Neural cell (in vitro differentiated cells): ENCODE measurements around the gene TIAM2.

ENCODE experiments used
- CTCF ChIP-seq: fragments of 450-650 bp; IDR thresholded peaks from 2 replicates; pipeline ENCODE4 v1.5.1; 2014; ENCODE audit warnings: antibody characterized with exemption, mild to moderate bottlenecking, moderate library complexity; ENCODE audit not compliant: poor library complexity, severe bottlenecking
- REST ChIP-seq: IDR thresholded peaks from 2 replicates; pipeline ENCODE4 v1.6.1; 2012; ENCODE audit warnings: borderline replicate concordance

GRCh38 chr6:154991207-154991606 lies 3.9 kb upstream of the TIAM2 start:
- TF ChIP-seq REST, result no peak
- TF ChIP-seq CTCF, result no peak
